GM08714 (cell line): ENCODE measurements around the gene LZTR1.

Source experiments
- H3K4me3 ChIP-seq: fragments of 200-500 bp; sonication (Bioruptor generic); 2 replicates; pipeline ENCODE4 v1.5.1; 2014; ENCODE audit warnings: mild to moderate bottlenecking, low read length, inconsistent platforms
- ZNF274 ChIP-seq: IDR thresholded peaks from 2 replicates; pipeline ENCODE4 v1.6.1; 2012; ENCODE audit warnings: mild to moderate bottlenecking, low read depth, low read length

The LZTR1 gene

DNA sequence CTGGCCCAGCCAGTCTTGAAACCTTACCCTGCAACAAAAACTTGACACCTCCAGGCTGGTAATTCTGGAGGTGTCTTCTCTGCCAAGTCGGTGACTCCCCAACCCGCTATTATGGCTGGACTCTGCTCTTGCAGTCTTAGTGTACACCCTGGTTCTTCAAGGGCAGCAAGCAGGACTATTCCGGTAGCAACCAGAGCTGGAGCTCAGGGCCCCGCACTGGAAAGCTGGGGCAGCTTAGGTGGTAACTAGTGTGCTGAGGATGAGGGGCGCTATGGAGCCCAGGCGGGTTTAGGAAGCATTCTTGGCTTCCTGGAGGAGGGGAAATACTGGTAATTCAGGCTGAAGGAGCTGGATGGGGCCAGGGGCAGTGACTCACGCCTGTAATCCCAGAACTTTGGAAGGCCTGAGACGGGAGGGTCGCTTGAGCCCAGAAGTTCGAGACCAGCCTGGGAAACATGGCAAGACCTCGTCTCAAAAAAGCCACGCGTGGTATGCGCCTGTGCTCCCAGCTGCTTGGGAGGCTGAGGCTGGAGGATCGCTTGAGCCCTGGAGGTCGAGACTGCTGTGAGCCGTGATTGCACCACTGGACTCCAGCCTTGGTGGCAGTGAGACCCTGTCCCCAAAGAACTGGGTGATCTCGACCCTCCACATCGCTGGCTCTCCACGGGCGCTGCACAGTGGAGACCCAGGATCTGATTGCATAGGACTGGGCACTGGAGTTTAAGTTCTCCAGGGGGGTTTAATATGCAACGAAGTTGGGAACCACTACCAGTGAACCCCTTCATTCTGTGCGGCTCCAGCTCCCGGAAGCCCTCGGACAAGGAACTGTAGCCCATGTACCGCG is 25.6 kb upstream of the LZTR1 start:
- H3K4me3 ChIP-seq = peak overlapping the region; percentile 61; the same call in 1 of the 2 replicates
- TF ChIP-seq ZNF274 = no peak

- peak overlapping the region; percentile 61; the same call in 1 of the 2 replicates for H3K4me3 ChIP-seq
- no peak for TF ChIP-seq ZNF274
Observed at GRCh38 chr22:20957102-20957682, 24.9 kb upstream of the LZTR1 start.

- peak overlapping the region; percentile 61; the same call in 1 of the 2 replicates for H3K4me3 ChIP-seq
- no peak for TF ChIP-seq ZNF274
Observed at GRCh38 chr22:20957683-20958431, 24.2 kb upstream of the LZTR1 start.

GRCh38 chr22:20959578-20960461 is 22.3 kb upstream of the LZTR1 start:
- no peak overlapping the region for H3K4me3 ChIP-seq
- no peak for TF ChIP-seq ZNF274

DNA sequence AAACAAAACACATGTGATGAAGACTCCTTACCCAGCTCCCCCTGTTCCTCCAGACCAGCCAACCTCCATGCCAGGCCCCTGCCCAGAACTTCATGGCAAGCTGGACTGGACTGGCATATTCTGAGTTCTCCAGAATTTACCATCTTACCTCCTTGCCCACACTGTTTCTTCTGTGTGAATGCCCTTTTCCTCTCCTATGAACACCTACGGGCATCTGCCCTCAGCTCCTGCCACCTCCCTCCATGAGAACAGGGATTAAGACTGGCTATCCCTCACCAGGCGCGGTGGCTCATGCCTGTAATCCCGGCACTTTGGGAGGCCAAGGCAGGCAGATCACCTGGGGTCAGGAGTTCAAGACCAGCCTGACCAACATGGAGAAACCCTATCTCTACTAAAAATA is 21.5 kb upstream of the LZTR1 start:
- H3K4me3 ChIP-seq = no peak overlapping the region
- TF ChIP-seq ZNF274 = no peak

- no peak overlapping the region for H3K4me3 ChIP-seq
- TF ChIP-seq ZNF274 = no peak
Observed at GRCh38 chr22:20962491-20962945, 19.6 kb upstream of the LZTR1 start.

GRCh38 chr22:20963201-20964052 is 18.7 kb upstream of the LZTR1 start:
- H3K4me3 ChIP-seq = no peak overlapping the region
- no peak for TF ChIP-seq ZNF274

GRCh38 chr22:20964090-20964798 is 17.9 kb upstream of the LZTR1 start:
- TF ChIP-seq ZNF274 = no peak
- no peak overlapping the region; the same call in 1 of the 2 replicates for H3K4me3 ChIP-seq

- TF ChIP-seq ZNF274 = no peak
- no peak overlapping the region; the same call in 1 of the 2 replicates for H3K4me3 ChIP-seq
Observed at GRCh38 chr22:20964799-20965103, 17.3 kb upstream of the LZTR1 start.

DNA sequence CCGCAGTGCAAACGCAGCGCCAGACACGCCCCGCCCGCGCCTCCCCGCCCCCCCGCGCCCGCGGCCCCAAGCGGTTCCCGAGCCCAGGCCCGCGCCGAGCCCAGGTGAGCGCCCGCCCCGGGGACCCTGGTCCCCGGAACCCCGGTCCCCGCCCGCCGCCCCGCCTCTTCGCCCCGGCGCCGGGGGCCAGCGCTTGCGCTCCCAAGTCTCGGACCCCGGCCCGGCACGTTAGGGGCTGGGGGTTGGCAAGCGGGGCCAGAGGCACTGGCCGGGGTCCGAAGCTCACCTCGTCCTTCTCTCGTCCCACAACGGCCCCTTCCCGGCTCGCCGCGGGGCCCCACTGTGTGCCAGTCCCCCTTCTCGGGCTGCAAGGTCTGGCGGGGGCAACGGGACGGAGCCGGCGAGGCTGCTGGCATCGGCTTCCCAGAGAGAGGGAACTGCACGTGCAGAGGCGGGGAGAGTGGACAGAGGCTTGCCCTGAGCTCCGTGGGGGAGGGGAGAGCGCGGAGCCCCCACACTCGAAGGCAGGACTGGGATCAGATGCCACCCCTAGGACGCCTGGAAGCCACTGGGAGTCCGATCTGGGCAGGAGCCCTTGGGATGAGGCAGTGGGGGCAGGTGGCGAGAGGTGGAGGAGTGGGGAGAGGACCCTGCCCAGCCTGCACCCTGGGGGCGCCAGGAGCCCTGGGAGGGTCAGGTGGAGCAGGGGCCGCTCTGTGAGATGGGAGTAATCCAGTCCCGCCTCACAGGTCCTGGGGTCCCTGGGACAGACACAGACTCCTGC is 16.8 kb upstream of the LZTR1 start:
- H3K4me3 ChIP-seq = no peak overlapping the region
- TF ChIP-seq ZNF274 = no peak
